Astrocyte of the cerebellum (primary cell): ENCODE data around the gene LBH.

Experiments
- DNase-seq: peaks from one replicate; pipeline ENCODE4 v3.0.0-alpha.2; 2011; ENCODE audit warnings: low read depth
- H3K4me3 ChIP-seq: 2 replicates; pipeline ENCODE4 v1.5.1; 2011; ENCODE audit warnings: mild to moderate bottlenecking, low read depth, low read length, moderate library complexity
- in situ Hi-C: cut with HindIII; loops from 2 replicates; pipeline ENCODE4 v1.10.0; 2017; ENCODE audit warnings: low sequenced_read_pairs
- TF ChIP-seq, protein P1 (sequence below): IDR thresholded peaks from 2 replicates; pipeline ENCODE4 v1.5.1; 2012; ENCODE audit warnings: low read length, low read depth, moderate library complexity, mild to moderate bottlenecking; ENCODE audit errors: missing control alignments

The LBH gene

DNA sequence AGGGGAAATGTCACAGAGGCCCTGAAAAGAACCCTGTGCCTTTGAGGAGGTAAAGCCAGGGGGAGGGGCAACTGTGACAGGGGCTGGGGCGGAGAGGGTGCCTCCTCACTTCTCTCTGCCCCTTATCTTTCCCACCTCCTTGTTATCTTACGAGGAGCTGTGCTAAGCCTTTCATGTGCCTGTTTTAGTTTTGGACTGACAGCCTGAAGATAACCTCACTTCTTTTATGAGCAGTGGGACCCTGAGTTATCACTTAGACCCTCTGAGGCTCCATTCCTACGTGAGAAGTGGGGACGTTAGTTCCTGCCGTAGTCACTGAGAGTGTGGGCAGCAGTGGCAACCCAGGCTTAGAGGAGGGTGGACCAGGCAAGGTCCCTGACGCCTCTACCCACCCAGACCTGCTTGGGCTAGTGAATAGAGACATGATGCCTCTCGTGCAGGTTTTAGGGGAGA is 39.5 kb upstream of the LBH start:
- DNase-seq, result no peak
- H3K4me3 ChIP-seq, result no peak overlapping the region
- TF ChIP-seq, protein P1, sequence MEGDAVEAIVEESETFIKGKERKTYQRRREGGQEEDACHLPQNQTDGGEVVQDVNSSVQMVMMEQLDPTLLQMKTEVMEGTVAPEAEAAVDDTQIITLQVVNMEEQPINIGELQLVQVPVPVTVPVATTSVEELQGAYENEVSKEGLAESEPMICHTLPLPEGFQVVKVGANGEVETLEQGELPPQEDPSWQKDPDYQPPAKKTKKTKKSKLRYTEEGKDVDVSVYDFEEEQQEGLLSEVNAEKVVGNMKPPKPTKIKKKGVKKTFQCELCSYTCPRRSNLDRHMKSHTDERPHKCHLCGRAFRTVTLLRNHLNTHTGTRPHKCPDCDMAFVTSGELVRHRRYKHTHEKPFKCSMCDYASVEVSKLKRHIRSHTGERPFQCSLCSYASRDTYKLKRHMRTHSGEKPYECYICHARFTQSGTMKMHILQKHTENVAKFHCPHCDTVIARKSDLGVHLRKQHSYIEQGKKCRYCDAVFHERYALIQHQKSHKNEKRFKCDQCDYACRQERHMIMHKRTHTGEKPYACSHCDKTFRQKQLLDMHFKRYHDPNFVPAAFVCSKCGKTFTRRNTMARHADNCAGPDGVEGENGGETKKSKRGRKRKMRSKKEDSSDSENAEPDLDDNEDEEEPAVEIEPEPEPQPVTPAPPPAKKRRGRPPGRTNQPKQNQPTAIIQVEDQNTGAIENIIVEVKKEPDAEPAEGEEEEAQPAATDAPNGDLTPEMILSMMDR, result no peak
- in situ Hi-C loops, result no loop called here

DNA sequence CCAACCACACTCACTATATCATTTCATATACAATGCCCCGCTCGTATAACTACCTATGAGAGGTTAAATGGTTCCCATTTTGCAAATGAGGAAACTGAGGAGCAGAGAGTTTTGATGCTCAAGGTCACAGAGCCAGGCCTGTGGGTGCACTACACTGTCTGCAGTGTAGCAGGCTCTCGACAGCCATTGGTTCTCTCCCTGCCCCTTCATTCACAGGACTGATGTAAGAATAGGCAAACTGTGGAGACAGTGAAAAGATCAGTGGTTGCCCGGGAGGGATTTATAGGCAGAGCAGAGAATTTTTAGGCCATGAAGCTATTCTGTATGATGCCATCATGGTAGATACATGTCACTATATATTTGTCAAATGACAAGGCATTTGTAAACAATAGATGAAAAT is 39.0 kb upstream of the LBH start:
- no peak for DNase-seq
- TF ChIP-seq, protein P1, result no peak
- in situ Hi-C loops, result no loop called here

DNA sequence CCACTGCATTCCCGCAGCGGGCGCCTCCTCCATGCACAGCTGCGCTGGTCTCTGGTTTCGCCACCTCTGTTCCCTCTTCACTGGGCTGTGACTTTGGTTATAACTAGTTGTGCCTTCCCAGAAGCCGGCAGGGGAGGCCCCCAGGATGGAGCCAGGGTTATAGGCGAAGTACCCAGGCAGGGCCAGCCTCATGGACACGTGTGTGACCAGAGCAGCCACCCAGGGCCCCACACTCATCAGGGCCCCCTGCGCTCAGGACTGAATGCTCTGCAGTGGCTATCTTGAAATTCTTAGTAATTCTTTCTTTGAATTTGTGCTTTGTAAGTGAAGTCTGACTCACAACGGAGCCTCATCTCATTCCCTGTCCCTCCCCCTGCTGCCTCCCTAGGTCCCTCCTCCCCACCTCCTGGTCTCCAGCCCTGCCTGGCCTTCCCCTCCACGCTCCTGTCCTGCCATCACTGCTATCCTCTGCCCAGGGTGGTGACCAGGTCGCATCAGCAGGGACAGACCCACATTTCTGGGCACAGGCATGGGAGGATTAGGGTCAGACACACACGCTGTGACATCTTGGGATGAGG is 38.1 kb upstream of the LBH start:
- TF ChIP-seq, protein P1, result no peak
- in situ Hi-C loops, result no loop called here
- DNase-seq, result no peak
- no peak overlapping the region for H3K4me3 ChIP-seq

More for the DNA sequence above, 39.0 kb upstream of the LBH start:
- no peak overlapping the region for H3K4me3 ChIP-seq

DNA sequence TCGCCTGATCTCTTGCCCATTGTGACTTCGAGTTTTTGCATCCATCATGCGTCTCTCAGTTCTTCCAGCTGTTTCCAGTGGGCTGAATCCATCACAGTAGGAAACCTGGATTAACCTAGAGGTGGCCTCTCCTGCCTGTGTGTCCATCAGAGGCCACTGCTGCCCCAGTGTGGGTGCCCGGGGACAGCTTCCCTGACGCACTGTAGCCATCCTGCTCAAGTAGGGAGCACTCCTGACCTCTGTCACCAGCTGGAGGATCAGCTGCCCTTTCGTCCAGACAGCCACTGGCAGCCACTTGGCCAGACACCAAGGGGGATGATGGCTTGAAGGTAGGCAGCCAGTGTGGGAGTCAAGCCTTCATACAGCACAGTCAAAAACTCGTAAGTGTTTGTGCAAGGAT is 36.9 kb upstream of the LBH start:
- DNase-seq, result no peak
- in situ Hi-C loops, result no loop called here
- no peak overlapping the region for H3K4me3 ChIP-seq
- TF ChIP-seq, protein P1, result no peak

DNA sequence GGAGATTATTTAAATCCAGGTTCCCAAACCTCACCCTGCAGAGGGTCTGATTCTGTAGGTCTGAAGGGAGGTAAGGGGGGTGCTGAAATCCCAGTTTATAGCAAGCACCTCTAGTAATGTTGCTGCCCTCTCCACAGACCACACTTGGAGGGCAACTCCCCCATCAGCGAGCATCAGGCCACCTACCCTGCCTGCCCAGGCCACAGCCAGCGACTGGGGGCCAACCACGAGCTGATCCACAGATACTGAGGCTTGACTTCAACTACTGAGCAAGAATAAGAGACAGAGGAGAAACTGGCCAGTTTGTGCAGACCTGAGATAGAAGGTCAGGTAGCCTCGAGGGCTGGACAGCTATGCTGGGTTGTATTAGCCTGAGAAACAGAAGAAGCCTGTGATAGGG is 36.3 kb upstream of the LBH start:
- H3K4me3 ChIP-seq, result no peak overlapping the region
- DNase-seq, result no peak
- TF ChIP-seq, protein P1, result no peak
- in situ Hi-C loops, result no loop called here

DNA sequence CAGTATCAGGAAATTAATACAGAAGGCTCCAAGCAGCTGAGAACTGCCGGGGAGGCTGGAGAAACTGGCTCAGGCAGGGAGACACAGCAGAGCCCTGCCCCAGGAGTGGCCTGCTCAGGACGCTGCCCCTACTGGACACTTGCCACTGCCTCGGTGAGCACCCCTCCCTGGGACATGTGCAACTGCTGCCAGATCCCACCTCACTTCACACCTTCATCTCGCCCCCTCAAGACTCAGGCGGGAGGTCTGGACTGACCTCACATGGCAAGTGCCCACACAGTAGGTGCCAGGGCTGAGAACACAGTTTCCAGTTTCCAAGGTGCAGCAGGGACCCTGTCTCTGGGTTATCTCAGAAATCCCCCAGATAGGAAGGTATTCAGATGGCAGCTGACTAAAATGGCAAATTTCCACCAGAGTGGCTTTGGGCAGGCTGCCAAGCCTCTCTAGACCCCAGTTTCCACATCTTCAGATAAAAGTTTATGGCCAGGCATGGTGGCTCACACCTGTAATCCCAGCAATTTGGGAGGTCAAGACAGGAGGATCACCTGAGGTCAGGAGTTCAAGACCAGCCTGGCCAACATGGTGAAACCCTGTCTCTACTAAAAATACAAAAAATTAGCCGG is 33.7 kb upstream of the LBH start:
- TF ChIP-seq, protein P1, result no peak
- no peak for DNase-seq
- in situ Hi-C loops, result no loop called here
- no peak overlapping the region for H3K4me3 ChIP-seq

DNA sequence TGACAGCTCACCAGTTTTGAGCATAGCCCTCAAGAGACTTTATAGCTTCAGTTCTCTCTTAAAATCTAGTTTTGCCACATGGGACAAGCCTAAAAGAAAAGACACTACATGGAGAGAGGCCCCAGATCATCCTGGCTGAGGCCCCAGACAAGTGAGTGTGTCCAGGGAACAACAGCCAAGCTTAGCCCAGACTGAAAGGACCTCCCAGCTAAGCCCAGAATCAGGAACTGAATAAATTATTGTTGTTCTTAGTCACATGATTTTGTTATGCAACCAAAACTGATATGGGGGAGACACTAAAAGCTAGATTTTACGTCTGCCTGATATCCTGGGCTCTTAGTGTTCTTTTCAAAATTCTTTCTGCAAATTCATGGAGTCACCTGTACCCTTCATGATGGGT is 29.3 kb upstream of the LBH start:
- in situ Hi-C loops, result no loop called here
- no peak overlapping the region for H3K4me3 ChIP-seq
- DNase-seq, result no peak
- TF ChIP-seq, protein P1, result no peak
